Endothelial cell (in vitro differentiated cells): ENCODE results near the gene PALS2. TPM values are rescaled to one million over a fixed set of nuclear protein-coding genes. Genes with fewer than 3 reads are reported as not detected.

Experiments used
- DNase-seq: peaks from one replicate; pipeline ENCODE4 v3.0.0; 2021; ENCODE audit warnings: low spot score
- H3K27ac Mint-ChIP-seq: one replicate; pipeline ENCODE4 v1.8.0; 2021; ENCODE audit warnings: mixed read lengths, inconsistent platforms; ENCODE audit not compliant: unreplicated experiment
- H3K27me3 Mint-ChIP-seq: one replicate; pipeline ENCODE4 v1.8.0; 2021; ENCODE audit warnings: mild to moderate bottlenecking, moderate library complexity, mixed read lengths, inconsistent platforms; ENCODE audit not compliant: unreplicated experiment
- H3K36me3 Mint-ChIP-seq: one replicate; pipeline ENCODE4 v1.8.0; 2021; ENCODE audit warnings: mild to moderate bottlenecking, low read depth, mixed read lengths, inconsistent platforms; ENCODE audit not compliant: unreplicated experiment
- H3K4me1 Mint-ChIP-seq: one replicate; pipeline ENCODE4 v1.8.0; 2021; ENCODE audit warnings: mild to moderate bottlenecking, mixed read lengths, inconsistent platforms; ENCODE audit not compliant: unreplicated experiment
- H3K4me3 Mint-ChIP-seq: one replicate; pipeline ENCODE4 v1.8.0; 2021; ENCODE audit warnings: mild to moderate bottlenecking, mixed read lengths, inconsistent platforms; ENCODE audit not compliant: unreplicated experiment
- H3K9me3 Mint-ChIP-seq: one replicate; pipeline ENCODE4 v1.8.0; 2021; ENCODE audit warnings: mixed read lengths, inconsistent platforms; ENCODE audit not compliant: unreplicated experiment
- CTCF ChIP-seq: fragments of 200-600 bp; sonication (generic); IDR thresholded peaks from one replicate; pipeline ENCODE4 v1.5.0; 2021; ENCODE audit warnings: antibody characterized with exemption; ENCODE audit not compliant: unreplicated experiment
- total RNA-seq: library from RNA; stranded (reverse); fragmentation: NEBNext Ultra II Directional; extraction: Animal tissue kit (Norgen Biotek cat#: 25700); gene quantifications from one replicate; pipeline ENCODE4 v1.2.1, GENCODE V29; 2021; ENCODE audit not compliant: unreplicated experiment

Gene PALS2
- total RNA-seq, 1 donor from 2014 or later: 32.0 TPM

- Mint-ChIP-seq H3K36me3 (no peaks in the 10 kb centered on the region), H3K27me3 (no peaks in the 10 kb centered on the region), H3K27ac (no peak overlapping the region), H3K9me3 (no peaks in the 10 kb centered on the region), H3K4me3 (no peak overlapping the region), H3K4me1 (peaks cover 11% of the 10 kb centered on the region)
- no peak for TF ChIP-seq CTCF
- DNase-seq: no peak
Measured at GRCh38 chr7:24608504-24608903, 35.3 kb downstream of the PALS2 start.

GRCh38 chr7:24609059-24609458 lies 35.8 kb downstream of the PALS2 start:
- no peak for TF ChIP-seq CTCF
- Mint-ChIP-seq H3K27me3 (no peaks in the 10 kb centered on the region), H3K4me1 (peaks cover 11% of the 10 kb centered on the region), H3K4me3 (no peak overlapping the region), H3K9me3 (no peaks in the 10 kb centered on the region), H3K27ac (no peak overlapping the region), H3K36me3 (no peaks in the 10 kb centered on the region)
- no peak for DNase-seq

- no peak overlapping the region for H3K27ac Mint-ChIP-seq
- DNase-seq: no peak
- TF ChIP-seq CTCF: no peak
- no peaks in the 10 kb centered on the region for H3K9me3 Mint-ChIP-seq
- no peaks in the 10 kb centered on the region for H3K27me3 Mint-ChIP-seq
- H3K36me3 Mint-ChIP-seq: no peaks in the 10 kb centered on the region
- no peak overlapping the region for H3K4me3 Mint-ChIP-seq
- peaks cover 11% of the 10 kb centered on the region for H3K4me1 Mint-ChIP-seq
Measured at GRCh38 chr7:24609570-24609969, 36.3 kb downstream of the PALS2 start.

- H3K27ac Mint-ChIP-seq: no peak overlapping the region
- no peaks in the 10 kb centered on the region for H3K9me3 Mint-ChIP-seq
- no peaks in the 10 kb centered on the region for H3K36me3 Mint-ChIP-seq
- no peak for TF ChIP-seq CTCF
- no peak for DNase-seq
- no peaks in the 10 kb centered on the region for H3K27me3 Mint-ChIP-seq
- no peak overlapping the region for H3K4me3 Mint-ChIP-seq
- peaks cover 11% of the 10 kb centered on the region for H3K4me1 Mint-ChIP-seq
Measured at GRCh38 chr7:24611130-24611529, 37.9 kb downstream of the PALS2 start.

GRCh38 chr7:24617957-24618616 lies 44.8 kb downstream of the PALS2 start:
- Mint-ChIP-seq H3K27me3 (no peaks in the 10 kb centered on the region), H3K4me3 (no peak overlapping the region), H3K27ac (no peak overlapping the region), H3K4me1 (no peaks in the 10 kb centered on the region), H3K9me3 (no peaks in the 10 kb centered on the region), H3K36me3 (no peaks in the 10 kb centered on the region)
- no peak for TF ChIP-seq CTCF
- DNase-seq: no peak
